K562 (cell line): ENCODE data around the gene ATP5F1D. TPM values are rescaled to one million over a fixed set of nuclear protein-coding genes. Genes with fewer than 3 reads are reported as not detected.

Experiments
- ATAC-seq: fragments of 200-7000 bp; cut with Tn5 transposase; 3 replicates; pipeline ENCODE4 v1.9.1; 2020; ENCODE audit warnings: moderate library complexity
- BruUV-seq: library from RNA; stranded (reverse); fragments of 400-500 nt; replicated peaks from 2 replicates; lab custom pipeline; 2021; lab: Mats Ljungman, UMichigan
- CTCF ChIA-PET: fragments of 300-600 bp; formaldehyde crosslinking; extraction: SDS; loops from one replicate; lab custom pipeline; 2021; ENCODE audit warnings: low intra/inter-chr PET ratio; lab: Yijun Ruan, JAX
- POLR2A ChIA-PET: fragments of 300-600, 350-650 bp; sonication (Branson Sonifier 250); formaldehyde crosslinking; extraction: SDS; loops from one replicate; lab custom pipeline; 2021; ENCODE audit warnings: antibody characterized with exemption, inconsistent platforms; lab: Yijun Ruan, JAX
- DNase-seq, 4 experiments: peaks; one replicate each; pipeline versions ENCODE4 v3.0.0 to v3.0.0-alpha.2; 2011 to 2018; ENCODE audit warnings: low spot score in 3 of 4, mixed read lengths in 3 of 4; ENCODE audit errors: extremely low read depth in 1 of 4
- FAIRE-seq: peaks from 2 replicates; lab custom pipeline; 2011; peaks lifted over from hg19 to GRCh38; lab: Jason Lieb, UNC
- H2AFZ ChIP-seq: 2 replicates; pipeline ENCODE4 v1.6.0; 2011; ENCODE audit warnings: low read depth, low read length, control low read depth, inconsistent platforms
- H3K27ac ChIP-seq: fragments of 200-600 bp; 3 replicates; pipeline ENCODE4 v1.8.0; 2011; ENCODE audit warnings: low read depth, mild to moderate bottlenecking, control low read depth, inconsistent platforms, low read length, moderate library complexity, mixed read lengths; ENCODE audit errors: extremely low read depth
- H3K27me3 ChIP-seq, 2 experiments: fragments of 300-600 bp in 1 of 2; 2 replicates in 1 of 2; 3 replicates in 1 of 2; pipeline versions ENCODE4 v1.6.0 to v1.8.0; 2011; ENCODE audit warnings: inconsistent platforms in 2 of 2, low read length in 2 of 2, mild to moderate bottlenecking in 1 of 2, mixed read lengths in 1 of 2, moderate library complexity in 1 of 2; ENCODE audit not compliant: control insufficient read depth in 2 of 2, insufficient read depth in 2 of 2
- H3K36me3 ChIP-seq: fragments of 300-600 bp; 3 replicates; pipeline ENCODE4 v1.8.0; 2011; ENCODE audit warnings: mild to moderate bottlenecking, low read length, inconsistent platforms; ENCODE audit not compliant: control insufficient read depth, insufficient read depth
- H3K4me1 ChIP-seq, 2 experiments: fragments of 200-600 bp in 1 of 2; replicated peaks in 1 of 2; 2 replicates in 1 of 2; 3 replicates in 1 of 2; pipeline versions ENCODE4 v1.5.1 to v1.8.0; 2011; ENCODE audit warnings: inconsistent platforms in 2 of 2, low read length in 2 of 2, mild to moderate bottlenecking in 1 of 2, mixed read lengths in 1 of 2, moderate library complexity in 1 of 2; ENCODE audit not compliant: control insufficient read depth in 2 of 2, insufficient read depth in 2 of 2
- H3K4me2 ChIP-seq: 2 replicates; pipeline ENCODE4 v1.6.1; 2011; ENCODE audit warnings: low read length, control low read depth, inconsistent platforms, mixed read lengths; ENCODE audit not compliant: insufficient read depth
- H3K4me3 ChIP-seq: fragments of 200-600 bp; sonication (generic), shearing (Covaris generic); 2 replicates; pipeline ENCODE4 v1.5.1; 2016; ENCODE audit warnings: control low read depth, inconsistent platforms
- H3K79me2 ChIP-seq: fragments of 200-600 bp; 3 replicates; pipeline ENCODE4 v1.8.0; 2011; ENCODE audit warnings: low read length, inconsistent platforms; ENCODE audit not compliant: control insufficient read depth, insufficient read depth
- H3K9ac ChIP-seq, 2 experiments: 2 replicates each; pipeline versions ENCODE4 v1.6.0 to v1.6.1; 2011; ENCODE audit warnings: low read depth in 2 of 2, low read length in 2 of 2, control low read depth in 1 of 2, inconsistent platforms in 1 of 2, mild to moderate bottlenecking in 1 of 2, mixed read lengths in 1 of 2; ENCODE audit not compliant: insufficient read depth in 1 of 2
- H3K9me1 ChIP-seq: one replicate; pipeline ENCODE4 v1.6.0; 2011; ENCODE audit warnings: inconsistent platforms, mild to moderate bottlenecking, low read length, moderate library complexity; ENCODE audit not compliant: control insufficient read depth, insufficient read depth
- H3K9me3 ChIP-seq: replicated peaks from 2 replicates; pipeline ENCODE4 v1.5.1; 2011; ENCODE audit warnings: low read depth, low read length, inconsistent platforms; ENCODE audit not compliant: control insufficient read depth, insufficient read depth
- H4K20me1 ChIP-seq: replicated peaks from 2 replicates; pipeline ENCODE4 v1.6.1; 2011; ENCODE audit warnings: low read length, inconsistent platforms, mixed read lengths; ENCODE audit not compliant: control insufficient read depth, insufficient read depth
- BCOR ChIP-seq: fragments of 450-650 bp; IDR thresholded peaks from 2 replicates; pipeline ENCODE4 v1.6.1; 2016
- BHLHE40 ChIP-seq: IDR thresholded peaks from 2 replicates; pipeline ENCODE4 v1.6.1; 2011; ENCODE audit warnings: low read length, improper control_type of control experiment
- BRF1 ChIP-seq: IDR thresholded peaks from 3 replicates; pipeline ENCODE4 v1.6.1; 2011; ENCODE audit warnings: borderline replicate concordance, mild to moderate bottlenecking; ENCODE audit not compliant: insufficient read length; ENCODE audit errors: extremely low read depth
- CCNT2 ChIP-seq: IDR thresholded peaks from 2 replicates; pipeline ENCODE4 v1.6.1; 2011; ENCODE audit warnings: borderline replicate concordance, low read depth, mild to moderate bottlenecking, moderate library complexity, mixed read lengths, low read length; ENCODE audit not compliant: insufficient read length; ENCODE audit errors: extremely low read depth
- COPS2 ChIP-seq: fragments of 450-650 bp; conservative IDR thresholded peaks from 2 replicates; pipeline ENCODE4 v1.6.1; 2016; ENCODE audit warnings: mild to moderate bottlenecking, moderate library complexity
- CXXC5 ChIP-seq: fragments of 250-450 bp; sonication (Bioruptor Pico); IDR thresholded peaks from 2 replicates; pipeline ENCODE4 v1.8.0; 2022; ENCODE audit warnings: inconsistent platforms, mild to moderate bottlenecking, moderate library complexity
- ERF ChIP-seq: fragments of 450-650 bp; formaldehyde crosslinking; IDR thresholded peaks from 2 replicates; pipeline ENCODE4 v1.4.0; 2020; ENCODE audit warnings: mild to moderate bottlenecking, mixed read lengths
- GABPA ChIP-seq: fragments of 200-800 bp; sonication (Bioruptor generic); conservative IDR thresholded peaks from 2 replicates; pipeline ENCODE4 v1.6.1; 2016; ENCODE audit warnings: low read depth, missing genetic modification characterization, missing compliant biosample characterization
- GMEB1 ChIP-seq: fragments of 250-450 bp; sonication (Bioruptor Pico); IDR thresholded peaks from 2 replicates; pipeline ENCODE4 v1.4.0; 2020; ENCODE audit warnings: mild to moderate bottlenecking
- MAFF ChIP-seq: IDR thresholded peaks from 2 replicates; pipeline ENCODE4 v1.6.1; 2012; ENCODE audit warnings: low read length, improper control_type of control experiment
- NONO ChIP-seq, 2 experiments: fragments of 200-400 bp in 1 of 2; fragments of 450-650 bp in 1 of 2; formaldehyde crosslinking in 1 of 2; IDR thresholded peaks; 2 replicates each; pipeline ENCODE4 v1.6.1; 2017; ENCODE audit warnings: low read depth in 2 of 2, mild to moderate bottlenecking in 2 of 2, moderate library complexity in 2 of 2, low read length in 1 of 2
- NRF1 ChIP-seq, 2 experiments: fragments of 450-650 bp; IDR thresholded peaks in 1 of 2; conservative IDR thresholded peaks in 1 of 2; 2 replicates each; pipeline ENCODE4 v1.6.1; 2014; ENCODE audit warnings: mild to moderate bottlenecking in 2 of 2
- PHF8 ChIP-seq: fragments of 200-600 bp; sonication (generic); IDR thresholded peaks from 2 replicates; pipeline ENCODE4 v1.6.1; 2012; ENCODE audit warnings: mixed run types, mild to moderate bottlenecking, inconsistent platforms, low read length, moderate library complexity, borderline replicate concordance
- SAP30 ChIP-seq: fragments of 200-600 bp; sonication (generic); IDR thresholded peaks from 2 replicates; pipeline ENCODE4 v1.6.1; 2012; ENCODE audit warnings: borderline replicate concordance, low read depth, mild to moderate bottlenecking, moderate library complexity, low read length, control low read depth, inconsistent platforms; ENCODE audit not compliant: insufficient read depth, poor library complexity, severe bottlenecking
- TAF1 ChIP-seq: IDR thresholded peaks from 2 replicates; pipeline ENCODE4 v1.6.1; 2011; ENCODE audit warnings: mild to moderate bottlenecking, low read length, moderate library complexity; ENCODE audit not compliant: insufficient read depth, control insufficient read depth, severe bottlenecking; ENCODE audit errors: extremely low read depth
- ZBTB7A ChIP-seq: IDR thresholded peaks from 2 replicates; pipeline ENCODE4 v1.6.1; 2011; ENCODE audit warnings: low read depth, mild to moderate bottlenecking, low read length, moderate library complexity, borderline replicate concordance; ENCODE audit not compliant: control insufficient read depth
- WGBS: fragments of 100-300 bp; shearing (Covaris generic); methylation state at CpG from one replicate; pipeline ENCODE4 v1.1.6; 2016; ENCODE audit warnings: low coverage, mixed read lengths; ENCODE audit not compliant: insufficient coverage; ENCODE audit errors: missing lambda C conversion rate; 5-methylcytosine and 5-hydroxymethylcytosine counted together
- in situ Hi-C: fragments of 300-500 bp; cut with MboI; formaldehyde crosslinking; loops from 4 replicates; pipeline ENCODE4 v1.15.0; 2018; ENCODE audit warnings: inconsistent platforms, mixed read lengths
- intact Hi-C: fragments of 100-400 bp; cut with micrococcal nuclease; formaldehyde crosslinking; loops from 2 replicates; pipeline ENCODE4 v1.14.2; 2022
- polyA plus RNA-seq, 8 experiments: library from polyadenylated mRNA; depleted of rRNA in 4 of 8; stranded (reverse) in 5 of 8; unstranded in 3 of 8; fragments of >200 nt; fragmentation: Nextera tagmentation in 2 of 8; fragmentation: Illumina TruSeq in 1 of 8; extraction: Ambion mirVana in 2 of 8; extraction: Trizol in 1 of 8; gene quantifications; 2 replicates each; pipeline versions ENCODE4 v1.2.1 to v1.2.3, GENCODE V29; 2011 to 2014; ENCODE audit warnings: inconsistent platforms in 1 of 8, missing spikeins in 1 of 8
- total RNA-seq, 7 experiments: library from RNA; depleted of rRNA in 6 of 7; stranded (reverse); fragments of >200 nt in 6 of 7; fragmentation: Illumina TruSeq in 2 of 7; extraction: Trizol in 2 of 7; gene quantifications; 2 replicates each; pipeline versions ENCODE4 v1.2.1 to v1.2.3, GENCODE V29; 2011 to 2021; ENCODE audit warnings: low replicate concordance in 1 of 7

The ATP5F1D gene
- total and polyA plus RNA-seq, 9 of the 15 experiments (the other 6 are each of a cell fraction or from before 2014, with no cell fraction given), result 3.9 to 409 (median 36.8) TPM

DNA sequence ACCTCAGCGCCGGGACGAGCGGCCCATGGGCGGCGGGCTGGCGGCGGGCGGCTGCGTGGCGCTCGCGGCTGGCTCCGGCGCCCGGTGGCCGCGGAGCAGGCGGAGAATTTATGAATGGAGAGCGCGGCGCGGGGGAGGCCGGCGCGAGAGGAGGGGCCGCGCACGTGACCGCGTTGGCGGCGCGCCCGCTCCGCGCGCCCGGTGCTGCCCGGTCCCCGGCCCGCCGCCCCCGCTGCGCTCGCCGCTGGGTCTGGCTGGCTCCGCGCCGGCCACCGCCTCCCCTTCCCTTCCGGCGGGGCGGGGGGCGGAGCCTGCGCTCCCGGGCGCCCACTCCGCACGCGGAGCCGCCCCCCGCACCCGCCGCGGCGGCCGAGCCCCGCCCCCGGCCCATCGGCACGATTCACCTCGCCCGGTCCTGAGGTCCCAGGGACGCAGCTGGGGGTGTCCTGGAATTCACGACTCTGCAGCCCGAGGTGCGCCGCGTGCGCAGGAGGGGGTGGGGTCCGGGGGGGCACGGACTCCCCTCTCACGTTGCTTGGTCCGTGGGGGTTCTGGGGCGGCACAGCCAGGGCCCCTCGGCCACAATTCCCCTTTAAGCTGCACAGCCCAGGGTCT is 3.7 kb upstream of the ATP5F1D start, which contains the start of gene CBARP:
CBARP (minus strand) TSS at position 252 of the 615 bp plus-strand sequence. CDS start 1,905 bp downstream, outside the sequence.
- Histone ChIP-seq H3K4me1 (peaks cover 18 to 98% of the 10 kb centered on the region in 2 experiments), H3K9ac (peak within 1 kb of the TSS; percentile 64 to 94), H4K20me1 (no peaks in the 10 kb centered on the region), H3K4me2 (peak within 1 kb of the TSS; percentile 70), H3K4me3 (peak within 1 kb of the TSS; percentile 55), H3K27me3 (no peaks in the 10 kb centered on the region), H3K9me1 (no peaks in the 10 kb centered on the region), H3K9me3 (no peaks in the 10 kb centered on the region), H3K27ac (peak within 1 kb of the TSS; percentile 61; the same call in 2 of the 3 replicates), H3K36me3 (peaks cover 34% of the 10 kb centered on the region; the same call in 1 of the 3 replicates), H2AFZ (peak within 1 kb of the TSS; percentile 59), H3K79me2 (peaks cover 21% of the 10 kb centered on the region)
- 5% methylated on average over 8 of the region's 87 CpGs for WGBS
- no TSS peak for BruUV-seq
- ChIA-PET CTCF (interaction anchor here (0.9 kb wide), 1 partner anchor 468 kb away, joined by 3 read pairs; no protein-coding TSS in a partner anchor), POLR2A (no interaction called here)
- intact Hi-C loops, result loop anchor here (2.0 kb wide), 1 partner anchor 17 kb away; no protein-coding TSS in a partner anchor
- in situ Hi-C loops, result loop anchor here (25.0 kb wide), 1 partner anchor 476 kb away; the partner anchor contains the start of gene MISP
- peak; percentile 1; the same call in 1 of the 3 replicates for ATAC-seq
- no peak for FAIRE-seq
- peak; percentile 72 to 79 (median 76) for DNase-seq
- TF ChIP-seq PHF8 (peak; percentile 36; the same call in 1 of the 2 replicates), NRF1 (conservative IDR thresholded peaks at IDR 0.05 in 1 of 2, IDR thresholded peaks at IDR 0.05 in 1 of 2) (peak; percentile 19 to 22; a peak in 1 of 4 replicates), MAFF (no peak), GABPA (tag) (peak; percentile 45), GMEB1 (peak; percentile 33; the same call in 1 of the 2 replicates), CXXC5 (peak; percentile 85), NONO (IDR thresholded peaks at IDR 0.05; ENCODE audit: low read depth in 2 of 2, low read length in 1 of 2) (peak in 1 of 2 experiments; percentile 84; a peak in 2 of 4 replicates), ZBTB7A (peak; percentile 54; the same call in 1 of the 2 replicates), BCOR (no peak), COPS2 (no peak), SAP30 (peak; percentile 10), ERF (CRISPR knock-in tag) (0 out of 2 replicates have a peak, but pooled peaks have one; percentile 11), CCNT2 (peak; percentile 92), TAF1 (peak; percentile 35), BRF1 (no peak), BHLHE40 (peak; percentile 74)
